HG03025 (cell line): ENCODE data around the gene FAM72D.
"Not testable (repeated sequence)": the region's sequence is repeated elsewhere in the genome, so short reads cannot be mapped to it uniquely, and the experiment has no call there.

Experiments used
- ATAC-seq: cut with Tn5 transposase; IDR thresholded peaks from one replicate; pipeline ENCODE4 v1.9.1; 2021; ENCODE audit warnings: mild to moderate bottlenecking, moderate library complexity; ENCODE audit not compliant: unreplicated experiment, low FRiP score

Gene FAM72D

GRCh38 chr1:145144264-145144913 lies 48.6 kb downstream of the FAM72D start:
- not testable (repeated sequence) for ATAC-seq

- ATAC-seq, result not testable (repeated sequence)
Measured at GRCh38 chr1:145146308-145146707, 50.5 kb downstream of the FAM72D start.

GRCh38 chr1:145147172-145147571 lies 51.4 kb downstream of the FAM72D start:
- ATAC-seq, result not testable (repeated sequence)

- not testable (repeated sequence) for ATAC-seq
Measured at GRCh38 chr1:145155421-145155820, 59.6 kb downstream of the FAM72D start.

GRCh38 chr1:145155873-145156272 lies 60.1 kb downstream of the FAM72D start:
- not testable (repeated sequence) for ATAC-seq

- ATAC-seq, result not testable (repeated sequence)
Measured at GRCh38 chr1:145156891-145157610, 61.3 kb downstream of the FAM72D start.

GRCh38 chr1:145157715-145158114 lies 61.9 kb downstream of the FAM72D start:
- not testable (repeated sequence) for ATAC-seq

- ATAC-seq, result not testable (repeated sequence)
Measured at GRCh38 chr1:145161046-145161752, 65.4 kb downstream of the FAM72D start.
